GM19397 (cell line): ENCODE measurements around the gene SEMA4A.
"Not testable (repeated sequence)": the region's sequence is repeated elsewhere in the genome, so short reads cannot be mapped to it uniquely, and the experiment has no call there.

Experiments
- ATAC-seq: cut with Tn5 transposase; IDR thresholded peaks from one replicate; pipeline ENCODE4 v1.9.1; 2021; ENCODE audit warnings: mild to moderate bottlenecking, moderate library complexity; ENCODE audit not compliant: unreplicated experiment

Gene SEMA4A

GRCh38 chr1:156153362-156153761 is at the start of gene SEMA4A:
Gene SEMA4A (plus strand): TSS chr1:156153585. CDS start chr1:156154579, 994 bp downstream.
- ATAC-seq: no peak

GRCh38 chr1:156104065-156104810 is 49.1 kb upstream of the SEMA4A start:
- no peak for ATAC-seq

GRCh38 chr1:156104861-156105832 is 48.2 kb upstream of the SEMA4A start:
- no peak for ATAC-seq

- ATAC-seq: no peak
Measured at GRCh38 chr1:156106624-156107488, 46.5 kb upstream of the SEMA4A start.

GRCh38 chr1:156108057-156108456 is 45.3 kb upstream of the SEMA4A start:
- ATAC-seq: no peak

- no peak for ATAC-seq
Measured at GRCh38 chr1:156108664-156109241, 44.6 kb upstream of the SEMA4A start.

- ATAC-seq: no peak
Measured at GRCh38 chr1:156110252-156110651, 43.1 kb upstream of the SEMA4A start.

GRCh38 chr1:156111355-156111962 is 41.9 kb upstream of the SEMA4A start:
- ATAC-seq: no peak

GRCh38 chr1:156112276-156113137 is 40.9 kb upstream of the SEMA4A start:
- no peak for ATAC-seq

- ATAC-seq: no peak
Measured at GRCh38 chr1:156113282-156113950, 40.0 kb upstream of the SEMA4A start.

- no peak for ATAC-seq
Measured at GRCh38 chr1:156114101-156114918, 39.1 kb upstream of the SEMA4A start, which contains the start of gene LMNA. Gene LMNA (plus strand): TSS chr1:156114711. CDS start chr1:156114919, 208 bp downstream.

- no peak for ATAC-seq
Measured at GRCh38 chr1:156114919-156115513, 38.4 kb upstream of the SEMA4A start.

GRCh38 chr1:156115514-156116374 is 37.6 kb upstream of the SEMA4A start:
- ATAC-seq: no peak

GRCh38 chr1:156116731-156117130 is 36.7 kb upstream of the SEMA4A start:
- ATAC-seq: not testable (repeated sequence)

- ATAC-seq: no peak
Measured at GRCh38 chr1:156117414-156118176, 35.8 kb upstream of the SEMA4A start.
